ENCODE results near the gene NFYB. TPM values are rescaled to one million over a fixed set of nuclear protein-coding genes. Genes with fewer than 3 reads are reported as not detected.

Gene NFYB
- total RNA-seq, 1 experiment from 2014 or later = 36.9 TPM

DNA sequence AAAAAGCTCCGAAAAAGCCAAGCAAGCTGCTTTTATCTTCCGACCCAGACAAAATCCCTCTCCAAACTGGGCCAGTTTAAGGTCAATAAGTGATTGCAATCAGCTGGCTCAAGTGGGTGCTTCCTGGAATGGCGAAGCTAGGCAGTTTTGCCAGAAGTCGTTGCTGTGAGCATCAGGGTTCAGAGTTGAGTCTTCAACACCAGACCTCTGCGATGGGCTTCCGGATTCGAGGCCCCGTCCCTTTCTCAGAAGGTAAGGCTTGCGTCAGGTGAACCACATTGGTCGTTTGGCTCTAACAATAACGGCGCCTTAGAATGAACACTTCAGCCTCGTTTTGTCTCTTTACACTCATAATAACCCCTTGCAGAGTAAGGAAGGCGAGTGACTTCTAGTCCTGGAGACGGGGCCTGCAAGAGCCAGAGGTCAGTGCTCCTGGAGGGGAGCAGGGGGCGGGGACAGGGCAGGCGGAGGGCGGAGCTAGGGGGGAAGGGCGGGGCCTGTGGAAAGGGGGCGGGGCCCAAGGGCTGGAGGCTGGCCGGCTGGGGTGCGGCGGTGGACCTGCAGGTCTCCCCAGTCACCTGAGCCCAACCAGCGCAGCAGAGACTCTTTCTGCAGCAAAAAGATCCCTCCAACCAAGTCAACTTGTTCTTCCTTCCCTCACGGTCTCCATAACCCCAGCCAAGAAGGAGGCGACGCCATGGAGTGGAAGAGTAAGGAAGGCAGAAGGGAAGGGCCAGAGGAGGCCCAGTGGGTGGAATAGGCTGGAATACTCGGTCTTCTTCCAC is 34.0 kb upstream of the NFYB start:
- BruUV-seq (replicated peaks) = no TSS peak
- TF ChIP-seq, protein P1, sequence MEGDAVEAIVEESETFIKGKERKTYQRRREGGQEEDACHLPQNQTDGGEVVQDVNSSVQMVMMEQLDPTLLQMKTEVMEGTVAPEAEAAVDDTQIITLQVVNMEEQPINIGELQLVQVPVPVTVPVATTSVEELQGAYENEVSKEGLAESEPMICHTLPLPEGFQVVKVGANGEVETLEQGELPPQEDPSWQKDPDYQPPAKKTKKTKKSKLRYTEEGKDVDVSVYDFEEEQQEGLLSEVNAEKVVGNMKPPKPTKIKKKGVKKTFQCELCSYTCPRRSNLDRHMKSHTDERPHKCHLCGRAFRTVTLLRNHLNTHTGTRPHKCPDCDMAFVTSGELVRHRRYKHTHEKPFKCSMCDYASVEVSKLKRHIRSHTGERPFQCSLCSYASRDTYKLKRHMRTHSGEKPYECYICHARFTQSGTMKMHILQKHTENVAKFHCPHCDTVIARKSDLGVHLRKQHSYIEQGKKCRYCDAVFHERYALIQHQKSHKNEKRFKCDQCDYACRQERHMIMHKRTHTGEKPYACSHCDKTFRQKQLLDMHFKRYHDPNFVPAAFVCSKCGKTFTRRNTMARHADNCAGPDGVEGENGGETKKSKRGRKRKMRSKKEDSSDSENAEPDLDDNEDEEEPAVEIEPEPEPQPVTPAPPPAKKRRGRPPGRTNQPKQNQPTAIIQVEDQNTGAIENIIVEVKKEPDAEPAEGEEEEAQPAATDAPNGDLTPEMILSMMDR (IDR thresholded peaks at IDR 0.05; ENCODE audit: insufficient read depth in 1 of 2, low read depth in 1 of 2, low read length in 1 of 2, severe bottlenecking in 1 of 2, unreplicated experiment in 1 of 2) = no peak
- H3K36me3 ChIP-seq (ENCODE audit: control insufficient read depth, insufficient read depth, low read length) = no peaks in the 10 kb centered on the region
- ChIA-PET POLR2A (no interaction called here), CTCF (no interaction called here)
- no peaks in the 10 kb centered on the region for H3K27me3 ChIP-seq (replicated peaks; ENCODE audit: control insufficient read depth, insufficient read depth, low read length)
- Mint-ChIP-seq H3K4me1 (ENCODE audit: low read depth, unreplicated experiment) (no peaks in the 10 kb centered on the region), H3K27me3 (ENCODE audit: insufficient read depth, unreplicated experiment) (no peaks in the 10 kb centered on the region), H3K36me3 (ENCODE audit: insufficient read depth, unreplicated experiment) (no peaks in the 10 kb centered on the region), H3K27ac (ENCODE audit: unreplicated experiment) (no peak overlapping the region), H3K9me3 (ENCODE audit: unreplicated experiment) (no peaks in the 10 kb centered on the region), H3K4me3 (ENCODE audit: unreplicated experiment) (no peak overlapping the region)
- no peaks in the 10 kb centered on the region for H3K9me3 ChIP-seq
- no peak overlapping the region for H3K4me3 ChIP-seq (ENCODE audit: low read depth, low read length)
- H3K4me1 ChIP-seq = no peaks in the 10 kb centered on the region
- no peak for DNase-seq
- intact Hi-C loops (cut with micrococcal nuclease; ENCODE audit: unreplicated experiment) = no loop called here

DNA sequence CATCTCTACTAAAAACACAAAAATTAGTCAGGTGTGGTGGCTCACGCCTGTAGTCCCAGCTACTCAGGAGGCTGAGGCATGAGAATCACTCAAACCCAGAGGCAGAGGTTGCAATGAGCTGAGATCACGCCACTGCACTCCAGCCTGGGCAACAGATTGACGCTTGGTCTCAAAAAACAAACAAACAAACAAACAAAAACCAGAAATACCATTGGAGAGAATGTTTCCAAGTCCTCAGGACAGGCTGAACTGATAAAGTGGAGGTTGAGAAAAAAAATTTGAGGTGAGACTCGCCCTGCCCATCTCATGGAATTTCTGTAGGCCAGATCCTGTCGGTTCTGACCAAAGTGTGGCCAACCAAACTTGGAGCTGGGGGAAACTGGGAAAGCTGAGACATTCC is 30.6 kb upstream of the NFYB start:
- no TSS peak for BruUV-seq (replicated peaks)
- Histone ChIP-seq H3K27me3 (replicated peaks; ENCODE audit: control insufficient read depth, insufficient read depth, low read length) (no peaks in the 10 kb centered on the region), H3K4me1 (no peaks in the 10 kb centered on the region), H3K36me3 (ENCODE audit: control insufficient read depth, insufficient read depth, low read length) (no peaks in the 10 kb centered on the region), H3K9me3 (no peaks in the 10 kb centered on the region), H3K4me3 (ENCODE audit: low read depth, low read length) (no peak overlapping the region)
- CTCF ChIA-PET = no interaction called here
- Mint-ChIP-seq H3K4me1 (ENCODE audit: low read depth, unreplicated experiment) (no peaks in the 10 kb centered on the region), H3K27ac (ENCODE audit: unreplicated experiment) (no peak overlapping the region), H3K9me3 (ENCODE audit: unreplicated experiment) (no peaks in the 10 kb centered on the region), H3K36me3 (ENCODE audit: insufficient read depth, unreplicated experiment) (no peaks in the 10 kb centered on the region), H3K4me3 (ENCODE audit: unreplicated experiment) (no peak overlapping the region), H3K27me3 (ENCODE audit: insufficient read depth, unreplicated experiment) (no peaks in the 10 kb centered on the region)
- TF ChIP-seq, protein P1 (IDR thresholded peaks at IDR 0.05; ENCODE audit: insufficient read depth in 1 of 2, low read depth in 1 of 2, low read length in 1 of 2, severe bottlenecking in 1 of 2, unreplicated experiment in 1 of 2) = no peak
- POLR2A ChIA-PET = no interaction called here
- no peak for DNase-seq
- intact Hi-C loops (cut with micrococcal nuclease; ENCODE audit: unreplicated experiment) = no loop called here

DNA sequence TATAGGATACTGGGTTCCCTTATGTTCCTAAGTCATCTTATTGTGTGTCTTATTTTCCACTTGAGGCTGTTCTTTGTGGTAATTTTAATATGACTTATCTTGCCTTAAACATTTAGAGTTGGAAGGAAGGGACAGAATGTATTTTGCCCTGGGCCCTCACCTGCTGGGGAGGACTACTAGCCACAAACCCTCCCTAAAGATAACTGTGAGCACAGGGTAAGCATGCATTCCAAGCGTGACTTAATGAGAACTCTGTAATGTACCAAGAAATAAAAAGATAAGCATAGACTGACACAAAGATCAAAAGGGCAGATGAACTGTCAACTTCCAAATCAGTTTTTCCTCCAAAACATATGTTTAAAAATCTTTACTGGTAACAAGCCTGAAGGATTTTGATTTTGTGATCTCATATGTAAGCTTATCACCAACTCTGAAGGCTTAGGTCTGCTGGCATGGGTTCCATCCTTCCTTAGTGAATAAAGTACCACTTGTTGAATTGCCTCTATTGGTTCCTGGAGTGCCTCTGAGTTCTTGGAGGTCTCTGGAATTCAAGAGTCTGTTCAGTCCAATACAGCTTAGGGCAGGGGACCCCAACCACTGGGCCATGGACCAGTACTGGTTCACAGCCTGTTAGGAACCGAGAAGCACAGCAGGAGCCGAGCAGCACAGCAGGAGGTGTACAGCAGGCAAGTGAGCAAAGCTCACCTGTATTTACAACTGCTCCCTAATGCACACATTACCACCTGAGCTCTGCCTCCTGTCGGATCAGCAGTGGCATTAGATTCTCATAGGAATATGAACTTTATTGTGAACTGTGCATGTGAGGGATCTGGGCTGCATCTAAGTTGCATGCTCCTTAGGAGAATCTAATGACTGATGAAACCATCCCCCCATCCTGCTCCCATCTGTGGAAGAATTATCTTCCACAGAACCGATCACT is 29.8 kb upstream of the NFYB start:
- no peaks in the 10 kb centered on the region for H3K36me3 Mint-ChIP-seq (ENCODE audit: insufficient read depth, unreplicated experiment)
- no peak overlapping the region for H3K4me3 Mint-ChIP-seq (ENCODE audit: unreplicated experiment)
- TF ChIP-seq, protein P1 (IDR thresholded peaks at IDR 0.05; ENCODE audit: insufficient read depth in 1 of 2, low read depth in 1 of 2, low read length in 1 of 2, severe bottlenecking in 1 of 2, unreplicated experiment in 1 of 2) = no peak
- no peaks in the 10 kb centered on the region for H3K9me3 ChIP-seq
- no peaks in the 10 kb centered on the region for H3K4me1 Mint-ChIP-seq (ENCODE audit: low read depth, unreplicated experiment)
- DNase-seq = no peak
- no TSS peak for BruUV-seq (replicated peaks)
- H3K4me1 ChIP-seq = no peaks in the 10 kb centered on the region
- no peaks in the 10 kb centered on the region for H3K27me3 ChIP-seq (replicated peaks; ENCODE audit: control insufficient read depth, insufficient read depth, low read length)
- H3K4me3 ChIP-seq (ENCODE audit: low read depth, low read length) = no peak overlapping the region
- no peaks in the 10 kb centered on the region for H3K36me3 ChIP-seq (ENCODE audit: control insufficient read depth, insufficient read depth, low read length)
- intact Hi-C loops (cut with micrococcal nuclease; ENCODE audit: unreplicated experiment) = no loop called here
- ChIA-PET POLR2A (no interaction called here), CTCF (no interaction called here)
- H3K27ac Mint-ChIP-seq (ENCODE audit: unreplicated experiment) = no peak overlapping the region
- H3K9me3 Mint-ChIP-seq (ENCODE audit: unreplicated experiment) = no peaks in the 10 kb centered on the region
- H3K27me3 Mint-ChIP-seq (ENCODE audit: insufficient read depth, unreplicated experiment) = no peaks in the 10 kb centered on the region
